ENCODE results near the gene UBE2L5.

The UBE2L5 gene

DNA sequence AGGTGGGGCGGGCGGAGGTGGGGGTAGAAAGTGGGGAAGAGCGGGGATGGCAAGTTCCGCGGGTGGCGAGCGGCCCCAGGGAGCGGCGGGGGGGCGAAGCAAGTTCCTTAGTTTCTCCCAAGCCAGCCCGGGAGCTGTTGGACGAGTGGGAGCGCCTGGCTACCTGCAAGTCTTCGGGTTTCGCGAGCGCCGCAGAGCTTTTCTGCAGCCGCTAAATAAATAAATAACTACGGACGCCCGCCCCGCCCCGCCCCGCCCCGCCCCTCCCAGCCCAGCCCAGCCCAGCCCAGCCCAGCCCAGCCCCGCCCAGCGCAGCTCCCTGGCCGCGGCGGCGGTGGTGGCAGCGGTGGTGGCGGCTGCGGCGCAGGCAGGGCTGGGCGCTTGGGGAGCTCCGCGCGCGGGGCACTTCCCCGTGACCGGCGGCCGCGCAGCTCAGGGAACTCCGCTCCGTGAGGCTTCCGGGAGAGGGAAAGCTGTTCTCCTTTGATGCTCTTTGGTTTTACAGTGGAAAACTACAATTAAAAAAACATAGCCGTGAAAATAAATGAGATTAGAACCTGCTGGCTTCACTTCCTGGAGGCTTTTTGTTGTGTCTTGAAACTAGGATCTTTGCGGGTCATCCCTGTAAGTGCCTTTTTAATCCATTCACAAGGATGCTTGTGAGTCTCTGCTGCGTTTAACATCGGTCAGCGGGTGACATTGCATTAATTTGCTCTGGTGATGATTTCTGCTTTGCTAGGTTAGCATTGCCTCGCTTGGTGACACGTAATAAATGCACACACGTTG, at the start of gene UBE2L5:
Gene UBE2L5 (plus strand): TSS at position 440 of the 786 bp plus-strand sequence. CDS start 5,498 bp downstream, outside the sequence.
- DNase-seq (ENCODE audit: low spot score): peak; percentile 51

DNA sequence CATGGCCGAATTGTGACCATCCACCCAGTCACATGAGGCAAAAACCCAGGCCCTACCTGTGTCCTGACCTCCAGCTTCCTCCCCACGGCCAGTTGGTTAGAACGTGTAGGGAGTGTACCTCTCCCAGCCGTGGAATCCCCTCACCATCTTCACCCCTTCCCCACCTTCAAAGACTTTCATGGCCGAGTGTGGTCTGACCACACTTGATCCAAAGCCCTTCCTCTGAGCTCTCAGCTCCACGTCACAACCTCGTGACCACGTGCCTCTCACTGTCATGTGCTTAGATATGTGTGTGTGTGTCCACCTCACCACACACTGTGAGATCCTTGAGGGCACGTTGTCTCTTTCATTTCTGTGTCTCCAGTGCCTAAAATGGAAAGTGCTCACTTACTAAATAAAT, 48.6 kb upstream of the UBE2L5 start:
- DNase-seq (ENCODE audit: low spot score): no peak

DNA sequence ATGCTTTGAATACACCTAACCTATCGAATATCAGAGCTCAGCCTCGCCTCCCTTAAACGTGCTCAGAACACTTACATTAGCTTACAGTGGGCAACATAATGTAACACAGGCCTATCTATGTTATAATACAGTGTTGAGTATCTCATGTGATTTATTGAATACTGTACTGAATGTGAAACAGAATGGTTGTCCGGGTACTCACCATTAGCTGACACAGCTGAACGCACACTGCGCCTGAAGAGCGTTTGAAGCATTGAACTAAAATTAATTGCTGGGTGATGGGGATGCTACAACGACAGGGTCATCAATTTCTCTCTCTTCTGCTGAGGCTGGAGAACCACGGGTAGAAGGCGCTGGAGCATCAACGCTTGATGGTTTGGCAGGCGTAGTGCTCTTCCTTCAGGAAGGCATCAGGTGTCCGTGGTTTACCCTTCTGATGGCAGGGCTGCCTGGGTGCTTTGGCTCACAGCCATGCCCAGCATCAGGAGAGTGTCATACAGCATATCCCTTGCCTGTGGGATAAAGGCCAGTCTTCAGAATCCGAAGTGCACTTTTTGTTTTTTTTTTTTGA, 46.9 kb upstream of the UBE2L5 start:
- DNase-seq (ENCODE audit: low spot score): no peak

- no peak for DNase-seq (ENCODE audit: low spot score)
Observed at GRCh38 chr13:30376426-30377311, 45.6 kb upstream of the UBE2L5 start.

- DNase-seq (ENCODE audit: low spot score): no peak
Observed at GRCh38 chr13:30377312-30377685, 45.0 kb upstream of the UBE2L5 start.

GRCh38 chr13:30378191-30378590, 44.1 kb upstream of the UBE2L5 start:
- DNase-seq (ENCODE audit: low spot score): no peak

- no peak for DNase-seq (ENCODE audit: low spot score)
Observed at GRCh38 chr13:30381049-30381448, 41.2 kb upstream of the UBE2L5 start.

GRCh38 chr13:30382836-30383525, 39.3 kb upstream of the UBE2L5 start:
- no peak for DNase-seq (ENCODE audit: low spot score)

- no peak for DNase-seq (ENCODE audit: low spot score)
Observed at GRCh38 chr13:30388406-30389283, 33.6 kb upstream of the UBE2L5 start.

GRCh38 chr13:30391956-30392680, 30.2 kb upstream of the UBE2L5 start:
- no peak for DNase-seq (ENCODE audit: low spot score)

GRCh38 chr13:30392681-30393045, 29.6 kb upstream of the UBE2L5 start:
- DNase-seq (ENCODE audit: low spot score): no peak

GRCh38 chr13:30394751-30395191, 27.5 kb upstream of the UBE2L5 start:
- peak; percentile 56 for DNase-seq (ENCODE audit: low spot score)

GRCh38 chr13:30395192-30396158, 26.8 kb upstream of the UBE2L5 start:
- peak; percentile 95 for DNase-seq (ENCODE audit: low spot score)

DNA sequence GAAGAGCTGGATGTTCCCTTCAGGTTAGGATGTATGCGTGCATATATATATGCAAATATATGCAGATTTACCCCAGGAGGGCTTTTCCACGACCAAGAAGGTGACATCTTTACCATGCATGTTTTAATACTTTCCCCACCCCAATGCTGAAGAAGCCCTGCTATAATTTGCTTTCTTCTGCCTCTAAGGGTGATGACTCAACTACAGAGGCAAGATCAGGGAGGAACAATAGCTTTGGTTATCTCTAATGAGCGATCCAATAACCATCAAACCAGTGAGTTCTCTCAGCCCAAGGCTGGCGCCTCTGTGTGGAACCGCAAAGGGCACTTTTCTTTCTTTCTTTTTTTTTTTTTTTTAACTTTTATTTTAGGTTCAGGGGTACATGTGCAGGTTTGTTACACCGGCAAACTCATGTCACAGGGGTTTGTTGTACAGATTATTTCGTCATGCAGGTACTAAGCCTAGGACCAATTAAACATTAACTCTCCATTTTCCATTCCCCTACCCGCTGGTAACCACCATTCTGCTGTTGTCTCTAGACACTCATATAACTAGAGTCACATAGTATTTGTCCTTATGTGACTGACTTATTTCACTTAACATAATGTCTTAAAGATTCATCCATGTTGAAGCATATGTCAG, 25.7 kb upstream of the UBE2L5 start:
- peak; percentile 38 for DNase-seq (ENCODE audit: low spot score)

- DNase-seq (ENCODE audit: low spot score): no peak
Observed at GRCh38 chr13:30398601-30399072, 23.7 kb upstream of the UBE2L5 start.

GRCh38 chr13:30400376-30400775, 21.9 kb upstream of the UBE2L5 start:
- no peak for DNase-seq (ENCODE audit: low spot score)

DNA sequence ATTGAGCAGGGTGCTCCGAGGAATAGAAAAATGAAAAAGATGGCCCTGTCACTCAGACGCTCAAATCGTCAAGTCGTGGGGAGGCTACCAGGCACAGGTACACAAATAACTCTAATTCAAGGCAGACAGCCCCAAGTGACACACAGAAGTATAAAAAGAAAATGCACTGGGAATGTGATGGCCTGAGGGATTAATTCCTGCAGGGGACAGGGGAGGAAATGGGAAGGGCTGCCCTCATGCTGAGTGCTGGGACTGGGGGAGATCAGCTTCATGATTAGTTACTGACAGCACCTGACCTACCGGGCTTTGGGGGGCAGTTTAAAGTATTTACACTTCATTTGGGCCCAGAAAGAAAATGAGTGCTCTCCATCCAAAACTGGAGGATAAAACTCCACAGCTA, 20.9 kb upstream of the UBE2L5 start:
- DNase-seq (ENCODE audit: low spot score): no peak

DNA sequence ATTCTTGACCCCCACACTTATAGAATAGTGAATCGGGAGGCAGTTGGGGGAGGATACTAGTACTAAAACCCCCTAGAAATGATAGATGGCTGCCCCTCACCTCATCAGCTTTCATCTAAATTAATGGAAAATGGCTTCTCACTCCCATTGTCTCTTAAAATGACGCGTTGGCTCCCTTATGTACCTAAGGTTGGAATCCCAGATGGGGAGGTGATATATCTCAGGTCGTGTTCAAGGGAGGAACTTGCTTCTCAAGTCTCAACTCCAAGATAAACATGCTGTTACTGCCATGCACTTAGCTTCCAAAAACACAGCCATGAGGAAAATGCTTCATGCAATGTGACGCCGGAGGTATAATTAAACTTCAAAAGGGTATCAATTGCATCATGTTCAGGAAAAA, 18.8 kb upstream of the UBE2L5 start:
- DNase-seq (ENCODE audit: low spot score): no peak

GRCh38 chr13:30404207-30404606, 18.1 kb upstream of the UBE2L5 start:
- DNase-seq (ENCODE audit: low spot score): no peak

Measured in pons (tissue), 1 donor.